DMS114 treated with DMSO at 0.1 percent for 48 hours (cell line): ENCODE results near the gene ZNF552.
A peak's percentile ranks its signal among the peaks of the same experiment; 100 is the strongest.
"Not testable (repeated sequence)": the region's sequence is repeated elsewhere in the genome, so short reads cannot be mapped to it uniquely, and the experiment has no call there.

Experiments used
- DNase-seq: peaks from one replicate; lab custom pipeline; 2025; ENCODE audit not compliant: unreplicated experiment; lab: John Stamatoyannopoulos, UW

The ZNF552 gene

GRCh38 chr19:57814505-57815246, at the start of gene ZNF552:
Gene ZNF552 (minus strand): TSS chr19:57814913. CDS start chr19:57814743, 170 bp downstream.
- DNase-seq: peak; percentile 97

- not testable (repeated sequence) for DNase-seq
Observed at GRCh38 chr19:57862351-57862750, 47.6 kb upstream of the ZNF552 start.

GRCh38 chr19:57854117-57854516, 39.4 kb upstream of the ZNF552 start:
- DNase-seq: not testable (repeated sequence)

GRCh38 chr19:57851812-57852603, 37.3 kb upstream of the ZNF552 start:
- not testable (repeated sequence) for DNase-seq

- DNase-seq: no peak
Observed at GRCh38 chr19:57850553-57851017, 35.9 kb upstream of the ZNF552 start.

- peak; percentile 86 for DNase-seq
Observed at GRCh38 chr19:57849666-57850473, 35.2 kb upstream of the ZNF552 start, which contains the start of gene ZNF587. Gene ZNF587 (plus strand): TSS chr19:57849859. CDS start chr19:57850039, 180 bp downstream.

GRCh38 chr19:57849162-57849665, 34.5 kb upstream of the ZNF552 start:
- DNase-seq: not testable (repeated sequence)

GRCh38 chr19:57847164-57847563, 32.5 kb upstream of the ZNF552 start:
- not testable (repeated sequence) for DNase-seq

GRCh38 chr19:57841122-57841763, 26.5 kb upstream of the ZNF552 start:
- no peak for DNase-seq

- DNase-seq: not testable (repeated sequence)
Observed at GRCh38 chr19:57838622-57839191, 24.0 kb upstream of the ZNF552 start.

- not testable (repeated sequence) for DNase-seq
Observed at GRCh38 chr19:57836991-57837390, 22.3 kb upstream of the ZNF552 start.

- no peak for DNase-seq
Observed at GRCh38 chr19:57830071-57830602, 15.4 kb upstream of the ZNF552 start, which contains the start of gene ZNF587B. Gene ZNF587B (plus strand): TSS chr19:57830299. CDS start chr19:57830529, 230 bp downstream.

- DNase-seq: no peak
Observed at GRCh38 chr19:57829316-57829715, 14.6 kb upstream of the ZNF552 start.

- no peak for DNase-seq
Observed at GRCh38 chr19:57825511-57825910, 10.8 kb upstream of the ZNF552 start.

GRCh38 chr19:57823608-57824007, 8.9 kb upstream of the ZNF552 start:
- DNase-seq: not testable (repeated sequence)

- DNase-seq: not testable (repeated sequence)
Observed at GRCh38 chr19:57823155-57823554, 8.4 kb upstream of the ZNF552 start.

- not testable (repeated sequence) for DNase-seq
Observed at GRCh38 chr19:57821501-57821900, 6.8 kb upstream of the ZNF552 start.

GRCh38 chr19:57821095-57821494, 6.4 kb upstream of the ZNF552 start:
- DNase-seq: not testable (repeated sequence)

GRCh38 chr19:57820599-57820998, 5.9 kb upstream of the ZNF552 start:
- no peak for DNase-seq
